T1000 (cell line): ENCODE data around the gene MOK.

Experiments used
- DNase-seq: peaks from one replicate; lab custom pipeline; 2025; ENCODE audit warnings: mixed read lengths; lab: John Stamatoyannopoulos, UW

Gene MOK

DNA sequence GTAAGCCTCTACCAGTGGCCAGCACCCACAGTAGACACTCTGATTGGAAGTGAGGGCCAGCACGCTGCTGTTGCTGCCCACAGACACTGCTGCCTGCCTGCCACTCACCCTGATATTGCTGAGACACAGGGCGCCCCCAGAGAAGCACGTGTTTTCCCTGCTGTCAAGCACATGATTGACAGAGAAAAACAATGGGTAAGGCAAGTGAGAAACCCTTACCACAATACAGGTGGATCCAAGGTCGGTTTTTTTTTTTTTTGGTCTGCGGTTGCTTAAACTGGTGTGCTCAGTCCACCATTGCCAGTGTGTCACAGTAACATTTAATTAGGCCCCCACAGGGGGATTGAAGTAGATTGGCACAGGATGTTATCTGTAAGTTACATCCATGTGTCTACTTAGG, 99.4 kb downstream of the MOK start:
- no peak for DNase-seq

DNA sequence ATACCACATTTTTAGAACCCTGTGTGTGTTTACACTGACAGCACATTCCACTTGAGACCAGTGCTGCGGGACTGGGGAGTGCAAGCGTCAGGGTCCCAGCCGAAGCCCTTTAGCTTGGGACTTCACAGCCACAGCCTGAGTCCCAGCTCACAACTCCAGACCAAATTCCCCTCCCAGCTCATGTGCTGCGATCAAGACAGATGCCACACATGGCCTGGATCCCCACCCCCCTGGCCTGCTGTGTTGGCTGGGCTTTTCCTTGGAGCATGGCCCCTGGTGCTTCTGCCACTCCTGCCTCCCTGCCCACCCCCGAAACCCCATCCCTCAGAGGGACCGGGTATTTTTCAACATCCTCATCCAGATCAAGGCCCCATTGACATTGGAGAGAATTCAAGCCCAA, 101.6 kb downstream of the MOK start:
- no peak for DNase-seq

DNA sequence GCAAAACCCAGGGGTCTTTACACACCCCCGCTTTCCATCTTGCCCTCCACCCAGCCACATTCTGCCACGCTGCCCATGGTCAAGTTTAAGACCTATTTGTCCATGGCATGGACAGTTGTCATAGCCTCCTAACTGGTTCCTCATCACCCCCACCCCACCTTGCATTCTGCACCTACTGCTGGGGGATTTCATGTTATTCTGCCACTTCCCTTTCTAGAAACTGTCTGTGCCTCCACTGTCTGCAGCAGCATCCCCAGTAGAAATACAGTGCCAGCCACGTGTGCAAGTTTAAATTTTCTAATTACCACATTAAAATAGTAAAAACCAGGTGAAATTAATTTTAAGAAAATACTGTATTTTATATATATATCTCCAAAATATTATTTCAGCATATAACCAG, 102.0 kb downstream of the MOK start:
- no peak for DNase-seq

DNA sequence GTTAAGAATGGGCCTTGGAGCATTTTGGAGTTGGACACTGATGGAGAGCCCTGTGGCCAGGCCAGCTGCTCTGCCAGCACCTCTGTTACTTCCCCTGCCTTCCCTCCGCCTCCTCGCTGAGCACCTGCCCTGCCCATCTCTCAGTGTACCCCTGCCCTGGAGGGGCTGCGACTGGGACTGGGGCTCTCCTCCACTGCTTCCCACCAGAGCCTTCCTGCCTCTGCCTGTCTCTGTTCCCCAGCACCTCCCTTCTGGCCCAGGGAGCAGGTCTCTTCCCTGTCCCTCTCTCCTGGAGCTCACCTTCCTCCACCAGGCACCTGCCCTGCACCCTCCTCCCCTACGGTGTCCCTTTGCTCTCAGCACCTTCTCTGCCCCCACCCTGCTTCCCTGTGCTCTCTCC, 103.2 kb downstream of the MOK start:
- DNase-seq, result no peak

DNA sequence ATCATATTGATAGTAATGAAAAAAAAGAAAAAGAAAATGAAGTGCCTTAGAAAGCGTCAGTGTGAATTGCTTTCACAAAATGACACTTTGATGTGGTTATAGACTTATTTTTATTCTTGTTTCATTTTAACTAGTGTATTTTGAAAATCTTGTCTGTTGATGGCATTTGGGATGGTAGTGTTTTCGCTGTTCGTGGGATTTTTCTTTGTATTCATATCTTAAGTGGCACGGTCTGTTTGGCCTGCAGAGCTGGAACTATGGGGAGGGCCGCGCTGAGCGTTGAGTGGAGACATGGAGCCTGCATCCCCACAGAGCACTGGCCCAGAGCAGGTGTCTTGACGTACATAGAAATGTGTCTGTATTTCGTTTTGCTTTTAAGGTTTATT, 103.6 kb downstream of the MOK start:
- DNase-seq, result no peak

DNA sequence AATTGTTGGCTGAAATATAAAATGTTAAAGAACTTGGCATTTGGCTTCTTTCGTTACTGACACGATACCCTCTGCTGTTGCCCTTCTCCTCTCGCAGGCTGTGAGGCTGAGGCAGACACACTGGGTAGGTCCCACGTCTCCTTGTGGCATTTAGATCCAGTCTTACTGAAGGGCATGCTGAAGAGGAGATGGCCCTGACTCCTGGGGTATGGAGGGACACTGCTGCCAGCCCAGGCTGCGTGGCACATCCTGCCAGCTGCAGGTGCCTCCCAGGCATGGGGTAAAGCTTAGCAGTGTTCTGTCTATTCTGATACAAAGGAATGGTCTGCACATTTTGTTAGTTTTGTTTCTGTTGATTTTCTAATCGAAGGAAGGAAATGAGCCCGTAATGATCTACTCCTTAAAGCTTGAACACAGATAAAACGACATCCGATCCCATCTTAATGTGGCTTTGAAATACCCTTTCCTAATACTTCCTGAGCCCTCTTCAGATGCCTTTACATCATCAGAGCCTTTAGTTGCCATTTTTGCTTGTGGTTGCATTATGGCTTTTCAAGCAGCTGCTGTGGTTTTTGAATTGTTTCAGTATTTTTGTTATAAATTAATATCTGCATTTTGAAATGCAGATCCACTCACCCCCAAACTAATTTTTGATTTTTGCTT, 104.1 kb downstream of the MOK start:
- no peak for DNase-seq

DNA sequence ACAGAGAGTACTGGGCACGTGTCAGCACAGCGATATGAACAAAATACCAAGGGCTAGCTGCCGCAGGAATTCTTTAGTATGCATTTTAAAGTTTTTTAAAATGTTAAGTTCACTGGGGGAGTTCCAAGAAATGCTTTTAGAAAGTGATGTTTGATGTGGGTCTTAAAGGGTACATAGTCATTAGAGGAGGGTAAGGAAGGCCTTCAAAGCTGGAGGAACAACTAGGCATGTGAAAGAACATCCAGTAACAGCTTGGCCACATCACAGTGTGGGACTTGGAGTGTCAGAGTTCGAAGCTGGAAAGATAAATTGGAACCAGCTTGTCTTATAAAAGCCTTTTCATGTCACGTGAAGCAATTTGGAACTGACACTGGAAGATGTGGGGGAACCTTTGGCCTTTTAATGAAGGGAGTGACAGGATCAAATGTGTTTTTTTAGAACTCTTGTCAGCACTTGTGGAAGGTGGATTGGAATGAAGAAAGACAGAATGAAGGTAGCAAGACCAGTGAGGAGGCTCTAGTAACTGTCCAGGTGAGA, 107.6 kb downstream of the MOK start:
- DNase-seq, result no peak

DNA sequence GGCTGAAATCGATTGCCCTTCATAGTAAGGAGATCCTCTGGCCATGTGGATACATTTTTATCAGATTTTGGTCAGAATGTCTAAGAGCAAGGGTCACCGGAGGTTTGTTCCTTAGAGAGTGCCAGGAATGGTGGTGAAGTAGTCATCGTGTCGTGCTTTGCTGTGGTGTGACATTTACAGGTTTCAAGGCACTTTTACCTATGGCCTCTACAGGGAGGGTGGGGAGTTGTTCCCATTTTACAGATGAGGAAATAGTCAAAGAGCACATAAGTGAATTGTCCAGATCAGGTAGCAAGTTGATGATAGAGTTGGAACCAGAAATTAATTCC, 108.1 kb downstream of the MOK start:
- no peak for DNase-seq

DNA sequence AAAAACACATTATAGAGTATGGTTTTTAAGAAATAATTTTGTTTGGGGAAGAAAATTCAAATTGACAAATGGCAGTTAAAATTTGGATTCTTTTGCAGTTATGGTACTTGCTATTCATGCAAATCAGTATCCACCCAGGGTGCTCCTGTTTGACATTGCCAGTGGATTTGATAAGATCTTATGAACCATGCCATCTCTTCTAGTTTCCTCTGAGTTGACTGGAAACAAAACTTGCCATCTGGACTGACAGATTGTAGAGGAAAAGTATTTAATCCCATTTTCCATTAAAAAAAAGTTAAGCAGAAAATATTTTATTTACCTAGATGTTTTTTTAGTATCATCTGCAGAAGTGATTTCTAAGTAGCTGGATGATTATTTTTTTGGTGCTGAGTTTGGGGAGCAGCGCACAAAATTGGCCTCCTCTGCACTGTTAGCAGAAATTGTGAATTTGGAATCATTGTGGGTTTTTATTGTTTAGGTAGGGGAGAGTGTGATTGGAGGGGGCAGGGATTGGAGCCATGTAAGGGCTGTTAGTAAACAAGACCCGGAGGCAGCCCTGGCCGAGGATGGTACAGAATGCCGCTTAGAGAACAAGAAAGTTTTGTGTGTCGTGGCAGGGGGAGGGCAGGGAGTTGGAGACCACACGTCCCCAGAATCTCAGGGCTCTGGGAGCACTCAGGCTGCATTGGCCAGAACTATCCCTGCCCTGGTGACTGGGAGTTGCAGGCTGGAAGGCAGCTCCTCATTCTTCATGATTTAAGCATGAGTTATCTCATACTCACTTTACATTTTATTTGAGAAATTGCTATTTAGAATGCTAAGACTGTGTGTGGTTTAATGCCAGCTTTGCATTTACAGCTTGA, 108.7 kb downstream of the MOK start:
- no peak for DNase-seq

DNA sequence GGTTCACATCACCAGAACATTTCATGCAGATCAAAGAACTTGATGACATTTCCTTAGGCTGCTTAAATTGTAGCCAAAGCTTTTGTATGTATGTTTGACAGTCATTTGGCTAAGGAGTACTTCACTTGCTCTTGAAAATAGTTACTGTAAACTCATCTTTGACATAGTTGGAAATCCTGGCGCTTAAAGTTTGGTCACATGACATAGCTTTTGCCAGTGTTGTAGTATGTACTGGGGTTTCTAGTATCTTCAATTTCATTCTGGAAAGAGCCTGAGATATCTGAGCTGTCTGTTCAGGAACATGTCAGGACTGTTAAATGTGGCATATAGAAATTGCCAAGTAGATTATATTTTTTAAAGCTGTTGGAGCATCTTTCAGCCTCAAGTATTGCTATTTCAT, 109.5 kb downstream of the MOK start:
- no peak for DNase-seq

DNA sequence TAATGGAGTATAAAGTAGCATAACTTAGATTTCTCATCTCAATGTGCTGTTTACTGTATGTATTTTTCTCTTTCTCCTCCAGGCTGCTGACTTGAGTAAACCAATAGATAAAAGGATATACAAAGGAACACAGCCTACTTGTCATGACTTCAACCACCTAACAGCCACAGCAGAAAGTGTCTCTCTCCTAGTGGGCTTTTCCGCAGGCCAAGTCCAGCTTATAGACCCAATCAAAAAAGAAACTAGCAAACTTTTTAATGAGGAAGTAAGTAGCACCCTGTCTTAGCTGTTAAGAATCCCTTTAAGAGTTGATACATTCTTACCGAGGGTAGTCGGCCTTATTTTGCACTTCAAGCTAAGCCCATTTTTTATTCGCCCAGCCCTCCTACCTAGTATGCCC, 110.1 kb downstream of the MOK start:
- DNase-seq, result no peak

DNA sequence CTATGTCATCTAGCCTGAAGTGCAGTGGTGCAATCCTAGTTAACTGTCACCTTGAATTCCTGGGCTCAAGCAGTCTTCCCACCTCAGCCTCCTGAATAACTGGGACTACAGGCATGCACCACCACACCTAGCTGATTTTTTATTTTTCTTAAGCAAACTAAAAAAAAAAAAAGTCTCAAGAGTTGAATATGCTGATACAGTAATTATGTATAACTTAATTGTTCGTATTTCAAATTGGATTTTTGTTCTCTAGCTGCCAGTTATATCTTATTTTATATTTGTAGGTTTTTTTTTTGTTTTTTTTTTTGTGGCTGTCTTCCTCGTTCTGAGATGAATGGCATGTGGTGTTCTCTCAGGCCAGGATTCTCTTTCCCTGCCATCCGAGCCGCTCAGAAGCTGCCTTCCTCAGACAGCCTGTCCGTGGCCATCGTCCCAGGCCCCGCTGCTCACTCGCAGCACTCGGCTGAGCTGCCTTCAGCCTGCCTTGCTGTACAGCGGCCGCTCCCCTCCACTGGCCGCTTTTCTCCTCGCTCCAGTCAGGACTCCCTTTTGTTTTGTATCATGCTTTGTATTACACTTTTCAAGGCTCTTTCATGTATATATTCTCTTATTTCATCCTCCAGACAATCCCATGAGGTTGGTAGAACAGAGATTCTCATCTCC, 112.0 kb downstream of the MOK start:
- no peak for DNase-seq

DNA sequence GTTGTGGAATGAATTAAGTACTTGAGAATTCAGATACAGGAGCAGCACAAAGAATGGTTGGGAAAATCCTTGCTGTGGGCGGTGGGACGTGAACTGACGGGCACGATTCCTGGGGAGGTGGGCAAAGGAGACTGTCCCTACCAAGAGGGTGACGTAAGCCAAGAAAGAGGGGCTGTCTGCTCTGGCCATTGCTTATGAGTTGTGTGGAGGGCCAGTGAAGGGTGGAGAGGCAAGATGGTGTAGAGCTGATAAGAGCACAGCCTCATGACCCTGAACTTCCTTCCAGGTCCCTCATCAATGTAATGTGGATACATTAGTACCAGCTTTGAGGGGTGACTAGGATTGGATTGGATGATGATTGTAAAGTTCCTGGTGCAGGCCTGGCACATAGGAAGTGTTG, 115.1 kb downstream of the MOK start:
- DNase-seq, result no peak

DNA sequence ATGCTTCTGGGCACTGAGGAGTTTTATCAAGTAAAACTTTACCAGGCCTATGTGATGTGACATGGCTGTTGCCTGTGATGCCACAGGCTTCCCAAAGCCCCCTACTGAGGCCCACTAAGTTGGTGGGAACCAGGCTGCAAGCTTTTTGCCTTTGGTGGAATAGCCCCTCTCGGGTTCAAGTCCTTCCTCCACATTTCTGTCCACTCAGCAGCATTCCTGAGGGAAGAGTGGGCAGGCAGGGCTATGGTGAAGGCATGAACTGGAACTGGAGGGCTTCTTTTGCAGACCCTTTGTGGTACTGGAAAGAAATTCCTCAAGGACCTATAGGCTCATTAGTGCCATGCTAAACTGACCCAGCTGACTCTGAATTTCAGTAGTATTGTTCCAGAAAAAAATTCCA, 116.8 kb downstream of the MOK start:
- DNase-seq, result no peak

DNA sequence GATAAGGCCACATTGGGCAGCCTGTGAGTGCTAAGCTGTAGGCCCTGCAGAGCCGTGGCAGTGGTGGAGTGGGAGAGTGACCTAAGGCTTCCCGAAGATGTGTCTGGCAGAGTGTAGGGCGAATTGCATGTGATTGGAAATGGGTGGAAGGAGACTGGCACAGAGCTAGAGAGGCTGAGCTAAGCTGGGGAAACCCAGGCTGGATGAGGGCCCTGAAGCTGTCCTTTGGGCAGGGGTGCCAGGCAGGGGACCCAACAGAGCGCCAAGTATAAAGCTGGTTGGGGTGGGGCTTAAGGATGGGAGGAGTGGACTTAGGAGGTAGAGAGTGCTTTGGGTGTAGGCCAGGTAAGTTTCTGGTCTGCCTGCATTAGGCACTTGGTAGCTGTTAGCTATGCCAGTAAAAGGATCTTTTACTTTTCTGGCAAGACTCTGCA, 117.4 kb downstream of the MOK start:
- DNase-seq, result no peak

DNA sequence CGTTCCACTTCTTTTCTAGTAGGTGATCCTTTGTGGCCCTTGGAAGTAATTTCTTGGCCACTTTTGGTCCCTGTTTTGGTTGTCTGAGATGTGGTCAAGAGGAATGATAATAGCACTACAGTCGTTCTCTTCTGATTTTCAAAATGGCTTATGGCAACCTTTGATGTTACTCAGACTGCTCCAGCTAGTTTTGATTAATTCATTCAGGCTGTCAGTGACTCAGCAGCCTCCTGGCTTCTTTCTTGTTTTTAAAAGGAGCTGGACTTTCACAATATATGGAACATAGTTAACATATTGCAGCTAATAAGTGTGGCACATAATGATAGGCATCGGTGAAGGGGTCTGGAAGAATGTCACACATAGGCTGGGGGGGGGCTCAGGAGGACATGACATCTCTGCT, 117.9 kb downstream of the MOK start:
- DNase-seq, result no peak

DNA sequence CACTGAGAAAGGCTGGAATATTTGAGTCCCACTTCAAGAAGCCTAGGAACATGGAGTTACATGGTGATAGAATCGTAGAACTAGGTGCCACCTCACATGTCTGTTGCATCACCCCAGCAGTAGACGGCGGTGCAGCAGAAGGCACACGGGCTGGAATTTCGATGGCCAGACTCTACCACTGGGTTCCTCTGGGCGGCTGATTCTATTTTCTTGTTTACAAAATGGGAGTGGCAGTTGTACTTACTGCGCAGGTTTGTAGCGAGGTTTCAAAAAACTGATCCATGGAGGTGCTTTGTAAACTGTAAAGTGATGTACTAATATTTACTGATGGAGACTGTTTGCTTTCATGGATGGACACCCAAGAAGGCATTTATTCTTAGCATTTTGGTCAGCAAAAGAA, 119.6 kb downstream of the MOK start:
- no peak for DNase-seq

DNA sequence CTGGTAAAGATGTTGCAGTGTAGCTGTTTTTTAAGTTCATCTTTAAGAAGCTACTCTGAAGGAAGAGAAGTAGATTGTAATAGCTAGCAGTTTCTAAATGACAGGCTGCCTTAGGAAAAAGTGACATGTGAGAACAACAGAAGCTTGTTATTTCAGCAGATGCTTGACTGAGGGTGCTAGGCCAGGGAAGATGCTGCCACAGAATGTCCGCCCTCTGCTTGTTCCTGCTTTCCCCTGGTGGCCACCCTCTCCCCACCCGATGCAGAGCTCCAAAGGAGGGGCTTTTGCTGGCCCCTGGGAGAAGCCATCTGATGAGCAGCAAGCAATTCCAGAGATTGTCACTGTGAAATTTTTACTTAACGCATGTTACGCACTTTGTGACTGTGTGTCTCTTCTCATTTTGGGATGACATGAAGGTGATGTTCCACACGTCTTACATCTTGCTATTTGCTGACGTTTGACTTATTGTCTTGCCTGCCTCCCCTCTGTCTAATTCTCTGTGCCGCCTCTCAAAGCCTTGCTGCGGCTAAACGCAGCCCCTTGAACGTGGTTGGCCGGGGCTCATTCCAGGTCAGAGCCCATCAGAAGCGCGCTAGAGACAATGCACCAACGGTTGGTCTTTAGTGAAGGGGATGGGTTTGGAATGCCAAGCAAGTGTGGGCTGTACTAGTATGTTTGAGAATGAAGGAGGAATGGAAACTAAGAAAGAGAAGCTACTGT, 120.5 kb downstream of the MOK start:
- DNase-seq, result no peak

DNA sequence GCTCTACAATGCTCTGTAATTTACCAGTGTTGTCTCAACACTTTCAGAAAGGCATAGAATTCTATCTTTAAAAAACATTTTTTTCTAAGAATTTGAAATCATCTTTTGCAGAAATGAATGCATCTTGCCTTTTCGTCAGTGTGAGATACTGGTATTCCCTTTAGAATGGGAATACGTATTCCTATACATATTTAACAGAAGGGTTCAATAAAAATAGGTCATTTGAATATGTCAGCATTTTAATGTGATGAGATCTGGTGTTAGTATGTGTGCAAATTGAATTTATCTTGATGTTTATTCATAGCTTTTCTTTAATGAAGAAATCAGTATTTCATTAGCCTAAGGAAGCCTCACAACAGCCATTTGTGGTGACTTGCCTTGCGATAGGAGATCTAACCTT, 121.1 kb downstream of the MOK start:
- no peak for DNase-seq

DNA sequence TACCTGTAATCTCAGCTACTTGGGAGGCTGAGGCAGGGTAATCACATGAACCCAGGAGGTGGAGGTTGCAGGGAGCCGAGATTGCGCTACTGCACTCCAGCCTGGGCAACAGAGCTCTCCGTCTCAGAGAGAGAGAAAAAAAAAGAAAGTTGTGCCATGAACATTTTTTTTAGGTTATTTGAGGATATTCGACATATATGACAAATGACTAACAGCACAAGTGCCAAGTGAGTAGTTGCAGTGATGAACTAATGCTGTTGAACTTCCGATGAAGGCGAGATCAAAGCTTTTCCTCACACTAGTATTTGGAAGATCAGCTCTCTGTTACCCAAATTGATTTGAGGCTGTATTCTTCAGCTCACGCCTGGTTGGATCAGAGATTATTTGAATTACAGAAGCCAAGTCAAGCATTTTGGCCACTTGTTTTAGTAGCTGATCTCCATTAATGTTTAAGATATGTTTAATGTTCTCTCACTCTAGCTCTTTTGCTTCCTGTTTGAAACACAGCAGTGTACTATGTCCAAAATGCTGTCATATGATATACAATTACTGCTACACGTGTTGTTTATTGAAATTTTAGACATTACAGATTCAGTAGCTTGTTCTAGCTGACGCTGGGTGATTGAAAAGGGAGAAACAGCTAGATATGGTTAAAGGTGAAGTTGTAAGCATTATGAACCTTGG, 121.9 kb downstream of the MOK start:
- no peak for DNase-seq

DNA sequence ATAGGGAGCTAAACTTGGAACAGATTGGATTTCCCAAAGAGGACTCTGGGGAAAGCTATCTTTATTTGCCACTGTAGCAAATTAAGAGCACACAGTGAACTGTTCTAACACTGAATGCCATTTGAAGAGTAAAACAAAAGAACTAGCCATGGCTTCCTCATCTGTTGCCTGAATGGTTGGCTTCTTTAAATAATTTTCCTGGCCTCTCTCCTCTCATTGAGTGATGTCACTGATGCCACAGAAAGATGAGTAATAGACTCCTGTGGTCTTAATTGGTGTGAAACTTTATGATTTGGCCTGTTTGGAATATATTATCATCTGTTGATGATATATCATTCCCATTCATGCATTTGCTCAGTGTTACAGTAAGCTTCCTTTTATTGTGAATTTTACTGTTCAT, 122.8 kb downstream of the MOK start:
- no peak for DNase-seq

DNA sequence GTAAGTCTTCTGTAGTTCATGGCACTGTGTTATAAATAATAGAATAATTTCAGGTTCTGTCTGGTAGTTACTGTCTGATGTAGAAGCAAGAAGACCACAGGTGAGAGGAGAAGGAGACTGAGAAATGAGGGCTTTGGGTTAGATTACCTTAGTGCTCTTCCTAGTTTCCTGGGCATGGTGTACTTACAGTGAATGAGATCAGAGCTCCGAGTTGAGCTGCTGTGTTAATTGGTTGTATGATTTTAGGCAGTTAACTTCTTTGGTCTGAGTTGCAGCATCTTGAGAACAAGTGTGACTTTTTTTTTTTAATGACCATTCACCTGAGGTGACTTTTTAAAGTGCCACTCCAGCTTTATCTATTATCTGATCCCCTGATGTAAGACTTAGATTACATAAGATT, 123.8 kb downstream of the MOK start:
- no peak for DNase-seq
